Ishikawa (cell line): ENCODE results near the gene TMCO5A.
A peak's percentile ranks its signal among the peaks of the same experiment; 100 is the strongest.

ENCODE experiments used
- CEBPB ChIP-seq: IDR thresholded peaks from 2 replicates; pipeline ENCODE4 v1.6.1; 2012
- CREB1 ChIP-seq: IDR thresholded peaks from 2 replicates; pipeline ENCODE4 v1.6.1; 2012; ENCODE audit warnings: low read depth
- EGR1 ChIP-seq: IDR thresholded peaks from 2 replicates; pipeline ENCODE4 v1.6.1; 2012
- EP300 ChIP-seq: IDR thresholded peaks from 2 replicates; pipeline ENCODE4 v1.6.1; 2012; ENCODE audit warnings: borderline replicate concordance
- FOXM1 ChIP-seq: IDR thresholded peaks from 2 replicates; pipeline ENCODE4 v1.6.1; 2012; ENCODE audit warnings: low read depth, borderline replicate concordance
- MAX ChIP-seq: IDR thresholded peaks from 2 replicates; pipeline ENCODE4 v1.6.1; 2012
- NFIC ChIP-seq: IDR thresholded peaks from 2 replicates; pipeline ENCODE4 v1.6.1; 2012
- RAD21 ChIP-seq: IDR thresholded peaks from 2 replicates; pipeline ENCODE4 v1.6.1; 2012; ENCODE audit warnings: low read depth
- REST ChIP-seq: IDR thresholded peaks from 2 replicates; pipeline ENCODE4 v1.6.1; 2012; ENCODE audit warnings: low read depth, mild to moderate bottlenecking
- TAF1 ChIP-seq: IDR thresholded peaks from 2 replicates; pipeline ENCODE4 v1.6.1; 2012; ENCODE audit warnings: low read depth, mild to moderate bottlenecking
- TCF12 ChIP-seq: IDR thresholded peaks from 2 replicates; pipeline ENCODE4 v1.6.1; 2012; ENCODE audit warnings: low read depth
- TEAD4 ChIP-seq: IDR thresholded peaks from 2 replicates; pipeline ENCODE4 v1.6.1; 2012
- USF1 ChIP-seq: IDR thresholded peaks from 2 replicates; pipeline ENCODE4 v1.6.1; 2012
- YY1 ChIP-seq: IDR thresholded peaks from 2 replicates; pipeline ENCODE4 v1.6.1; 2012; ENCODE audit warnings: low read depth
- ZBTB7A ChIP-seq: IDR thresholded peaks from 2 replicates; pipeline ENCODE4 v1.6.1; 2012; ENCODE audit warnings: low read depth

Gene TMCO5A

GRCh38 chr15:37978231-37978630 lies 43.8 kb downstream of the TMCO5A start:
- TF ChIP-seq ZBTB7A (no peak), TAF1 (no peak), YY1 (no peak)

GRCh38 chr15:37979671-37980409 lies 45.4 kb downstream of the TMCO5A start:
- TF ChIP-seq CREB1 (no peak), TEAD4 (no peak)

GRCh38 chr15:37981201-37981600 lies 46.8 kb downstream of the TMCO5A start:
- TF ChIP-seq NFIC: no peak
- no peak for TF ChIP-seq RAD21

GRCh38 chr15:37981775-37982174 lies 47.3 kb downstream of the TMCO5A start:
- TF ChIP-seq RAD21 (peak; percentile 28), REST (no peak)

GRCh38 chr15:37984368-37984767 lies 49.9 kb downstream of the TMCO5A start:
- no peak for TF ChIP-seq NFIC
- TF ChIP-seq USF1: no peak
- TF ChIP-seq ZBTB7A: no peak
- no peak for TF ChIP-seq REST
- no peak for TF ChIP-seq MAX
- TF ChIP-seq TEAD4: no peak
- TF ChIP-seq TAF1: no peak
- TF ChIP-seq CEBPB: no peak
- no peak for TF ChIP-seq RAD21
- no peak for TF ChIP-seq FOXM1
- TF ChIP-seq TCF12: no peak
- no peak for TF ChIP-seq CREB1
- no peak for TF ChIP-seq EP300
- TF ChIP-seq YY1: no peak
- TF ChIP-seq EGR1: no peak

GRCh38 chr15:37995461-37996347 lies 61.3 kb downstream of the TMCO5A start:
- no peak for TF ChIP-seq EP300
- TF ChIP-seq NFIC: no peak
- peak; percentile 67 for TF ChIP-seq RAD21
- no peak for TF ChIP-seq REST
- peak; percentile 75 for TF ChIP-seq CEBPB
